H1 (cell line): ENCODE measurements around the gene CAB39L. TPM values are rescaled to one million over a fixed set of nuclear protein-coding genes. Genes with fewer than 3 reads are reported as not detected.

Experiments used
- CTCF ChIA-PET: fragments of 300-600 bp; sonication (Branson Sonifier 250); formaldehyde crosslinking; loops from one replicate; lab custom pipeline; 2021; ENCODE audit not compliant: partially characterized antibody; lab: Charles Lee
- POLR2A ChIA-PET: fragments of 300-600 bp; sonication (Branson Sonifier 250); formaldehyde crosslinking; loops from one replicate; lab custom pipeline; 2021; ENCODE audit warnings: inconsistent platforms; ENCODE audit not compliant: partially characterized antibody; lab: Charles Lee
- DNase-seq, 2 experiments: peaks; one replicate each; pipeline versions ENCODE4 v3.0.0 to v3.0.0-alpha.2; 2010 to 2022; ENCODE audit warnings: low spot score in 2 of 2, low read depth in 1 of 2, mixed read lengths in 1 of 2
- FAIRE-seq: peaks from 2 replicates; lab custom pipeline; 2011; peaks lifted over from hg19 to GRCh38; lab: Jason Lieb, UNC
- H2AFZ ChIP-seq: 2 replicates; pipeline ENCODE4 v1.8.1; 2012; ENCODE audit warnings: low read length, inconsistent platforms
- H2AK5ac ChIP-seq: 2 replicates; pipeline ENCODE4 v1.6.1; 2013; ENCODE audit warnings: low read depth, low read length
- H2BK120ac ChIP-seq: replicated peaks from 2 replicates; pipeline ENCODE3; 2013; ENCODE audit warnings: low read depth, low read length, inconsistent platforms
- H2BK12ac ChIP-seq: 2 replicates; pipeline ENCODE4 v1.6.1; 2013; ENCODE audit warnings: low read depth, low read length
- H2BK15ac ChIP-seq: 2 replicates; pipeline ENCODE4 v1.6.1; 2013; ENCODE audit warnings: low read length
- H2BK20ac ChIP-seq: 2 replicates; pipeline ENCODE4 v1.6.1; 2013; ENCODE audit warnings: low read length
- H2BK5ac ChIP-seq: 2 replicates; pipeline ENCODE4 v1.6.1; 2013; ENCODE audit warnings: low read depth, low read length
- H3K14ac ChIP-seq: 2 replicates; pipeline ENCODE4 v1.6.1; 2013; ENCODE audit warnings: inconsistent platforms; ENCODE audit not compliant: insufficient read length
- H3K18ac ChIP-seq: 2 replicates; pipeline ENCODE4 v1.6.1; 2013; ENCODE audit warnings: low read length; ENCODE audit errors: extremely low read depth
- H3K23ac ChIP-seq: 2 replicates; pipeline ENCODE4 v1.6.1; 2013; ENCODE audit warnings: inconsistent platforms; ENCODE audit not compliant: insufficient read length
- H3K23me2 ChIP-seq: 2 replicates; pipeline ENCODE4 v1.6.1; 2013; ENCODE audit warnings: low read depth, low read length
- H3K27ac ChIP-seq: 2 replicates; pipeline ENCODE4 v1.6.1; 2011; ENCODE audit warnings: low read depth, low read length, inconsistent platforms
- H3K27me3 ChIP-seq, 4 experiments: replicated peaks in 1 of 4; 1 replicate in 1 of 4; 2 replicates in 3 of 4; pipeline versions ENCODE4 v1.6.1 to v1.8.1; 2011 to 2013; ENCODE audit warnings: low read length in 3 of 4, mild to moderate bottlenecking in 3 of 4, inconsistent platforms in 2 of 4, mixed read lengths in 2 of 4, moderate library complexity in 1 of 4; ENCODE audit not compliant: control insufficient read depth in 3 of 4, insufficient read depth in 3 of 4; ENCODE audit errors: extremely low read depth in 1 of 4
- H3K36me3 ChIP-seq, 4 experiments: 2 replicates each; pipeline versions ENCODE4 v1.6.1 to v1.8.1; 2011 to 2013; ENCODE audit warnings: mild to moderate bottlenecking in 4 of 4, low read length in 3 of 4, moderate library complexity in 2 of 4, control low read depth in 1 of 4, inconsistent platforms in 1 of 4; ENCODE audit not compliant: insufficient read depth in 4 of 4, control insufficient read depth in 2 of 4
- H3K4ac ChIP-seq: replicated peaks from 2 replicates; pipeline ENCODE3; 2013; ENCODE audit warnings: low read length, low read depth, mixed read lengths, inconsistent platforms; ENCODE audit not compliant: insufficient read length
- H3K4me1 ChIP-seq, 4 experiments: replicated peaks in 1 of 4; 1 replicate in 1 of 4; 2 replicates in 3 of 4; pipeline versions ENCODE4 v1.6.1 to v1.8.1; 2011 to 2013; ENCODE audit warnings: low read length in 3 of 4, inconsistent platforms in 2 of 4, mixed read lengths in 1 of 4; ENCODE audit not compliant: insufficient read depth in 4 of 4, control insufficient read depth in 3 of 4
- H3K4me2 ChIP-seq, 2 experiments: 2 replicates each; pipeline versions ENCODE4 v1.6.1 to v1.8.1; 2011 to 2013; ENCODE audit warnings: low read depth in 2 of 2, low read length in 2 of 2, control low read depth in 1 of 2, inconsistent platforms in 1 of 2, mild to moderate bottlenecking in 1 of 2; ENCODE audit not compliant: insufficient read depth in 1 of 2
- H3K4me3 ChIP-seq, 4 experiments: fragments of 200-600, 300-600 bp in 1 of 4; sonication (generic), shearing (Covaris generic), sonication (Bioruptor Twin) in 1 of 4; 2 replicates each; pipeline versions ENCODE4 v1.5.1 to v1.8.1; 2011 to 2016; ENCODE audit warnings: low read length in 4 of 4, low read depth in 3 of 4, control low read depth in 2 of 4, inconsistent platforms in 2 of 4, mild to moderate bottlenecking in 2 of 4, mixed read lengths in 1 of 4, moderate library complexity in 1 of 4; ENCODE audit not compliant: insufficient read depth in 2 of 4; ENCODE audit errors: extremely low read depth in 1 of 4
- H3K56ac ChIP-seq: replicated peaks from 2 replicates; pipeline ENCODE3; 2013; ENCODE audit warnings: low read depth, mild to moderate bottlenecking, mixed read lengths, low read length, inconsistent platforms; ENCODE audit not compliant: insufficient read length
- H3K79me1 ChIP-seq: 2 replicates; pipeline ENCODE4 v1.6.1; 2013; ENCODE audit warnings: low read depth, low read length, control low read depth
- H3K79me2 ChIP-seq, 2 experiments: 2 replicates each; pipeline versions ENCODE4 v1.6.1 to v1.8.1; 2012 to 2013; ENCODE audit warnings: low read length in 2 of 2, mild to moderate bottlenecking in 2 of 2, inconsistent platforms in 1 of 2; ENCODE audit not compliant: insufficient read depth in 2 of 2, control insufficient read depth in 1 of 2
- H3K9ac ChIP-seq, 4 experiments: replicated peaks in 1 of 4; 1 replicate in 1 of 4; 2 replicates in 3 of 4; pipeline versions ENCODE4 v1.6.1 to v1.8.1; 2011 to 2013; ENCODE audit warnings: low read depth in 3 of 4, low read length in 3 of 4, control low read depth in 2 of 4, mild to moderate bottlenecking in 2 of 4, moderate library complexity in 2 of 4, inconsistent platforms in 1 of 4; ENCODE audit errors: extremely low read depth in 1 of 4
- H3K9me3 ChIP-seq, 2 experiments: 2 replicates each; pipeline versions ENCODE4 v1.6.1 to v1.8.1; 2012 to 2013; ENCODE audit warnings: mild to moderate bottlenecking in 2 of 2, moderate library complexity in 2 of 2, control low read depth in 1 of 2, inconsistent platforms in 1 of 2, low read depth in 1 of 2, low read length in 1 of 2, mixed read lengths in 1 of 2; ENCODE audit not compliant: insufficient read depth in 2 of 2
- H4K20me1 ChIP-seq, 2 experiments: replicated peaks in 1 of 2; 2 replicates each; pipeline versions ENCODE3 to v1.8.1; 2011 to 2013; ENCODE audit warnings: inconsistent platforms in 2 of 2, low read length in 2 of 2, mild to moderate bottlenecking in 1 of 2; ENCODE audit not compliant: insufficient read depth in 2 of 2, control insufficient read depth in 1 of 2
- H4K5ac ChIP-seq: 2 replicates; pipeline ENCODE4 v1.6.1; 2013; ENCODE audit warnings: low read length, low read depth, mixed read lengths, inconsistent platforms; ENCODE audit not compliant: insufficient read length
- H4K8ac ChIP-seq: 2 replicates; pipeline ENCODE4 v1.8.0; 2013; ENCODE audit warnings: mild to moderate bottlenecking, moderate library complexity, low read length, inconsistent platforms; ENCODE audit not compliant: insufficient read depth; ENCODE audit errors: extremely low read depth
- H4K91ac ChIP-seq: replicated peaks from 2 replicates; pipeline ENCODE3; 2013; ENCODE audit warnings: low read length, mixed read lengths, inconsistent platforms; ENCODE audit not compliant: insufficient read length
- BCL11A ChIP-seq, 2 experiments: IDR thresholded peaks; one replicate each; pipeline ENCODE4 v1.6.1; 2011; ENCODE audit warnings: low read depth in 2 of 2, low read length in 2 of 2, mild to moderate bottlenecking in 2 of 2
- EP300 ChIP-seq, 2 experiments: IDR thresholded peaks; 1 replicate in 1 of 2; 2 replicates in 1 of 2; pipeline ENCODE4 v1.6.1; 2011 to 2012; ENCODE audit warnings: low read depth in 2 of 2, low read length in 2 of 2, mild to moderate bottlenecking in 2 of 2, borderline replicate concordance in 1 of 2, inconsistent platforms in 1 of 2, moderate library complexity in 1 of 2
- EZH2 ChIP-seq: fragments of 200-600 bp; sonication (generic); IDR thresholded peaks from 2 replicates; pipeline ENCODE4 v1.7.1; 2012; ENCODE audit warnings: low read depth, mild to moderate bottlenecking, moderate library complexity, low read length, inconsistent platforms; ENCODE audit not compliant: severe bottlenecking
- HDAC6 ChIP-seq: IDR thresholded peaks from one replicate; pipeline ENCODE4 v1.7.1; 2012; ENCODE audit warnings: low read depth, mild to moderate bottlenecking, inconsistent platforms, low read length, moderate library complexity
- KDM1A ChIP-seq: fragments of 200-600, 300-600 bp; sonication (generic); IDR thresholded peaks from 2 replicates; pipeline ENCODE4 v1.7.1; 2016; ENCODE audit warnings: mild to moderate bottlenecking, low read length, borderline replicate concordance
- POLR2AphosphoS5 ChIP-seq: IDR thresholded peaks from 2 replicates; pipeline ENCODE4 v1.6.1; 2011; ENCODE audit warnings: low read depth, low read length
- RAD21 ChIP-seq, 2 experiments: IDR thresholded peaks in 1 of 2; conservative IDR thresholded peaks in 1 of 2; 2 replicates each; pipeline ENCODE4 v1.6.1; 2011; ENCODE audit warnings: low read depth in 2 of 2, low read length in 2 of 2, improper control_type of control experiment in 1 of 2, inconsistent platforms in 1 of 2, mild to moderate bottlenecking in 1 of 2, moderate library complexity in 1 of 2
- RFX5 ChIP-seq: IDR thresholded peaks from 2 replicates; pipeline ENCODE4 v1.6.1; 2011; ENCODE audit warnings: low read depth, low read length, improper control_type of control experiment, borderline replicate concordance
- SAP30 ChIP-seq: fragments of 300-600 bp; sonication (generic); IDR thresholded peaks from 2 replicates; pipeline ENCODE4 v1.7.1; 2012; ENCODE audit warnings: low read length, moderate library complexity, mild to moderate bottlenecking, inconsistent platforms; ENCODE audit not compliant: insufficient read depth, insufficient replicate concordance
- SP2 ChIP-seq: IDR thresholded peaks from 2 replicates; pipeline ENCODE4 v1.6.1; 2012; ENCODE audit warnings: mild to moderate bottlenecking, low read length, inconsistent platforms
- SRF ChIP-seq: IDR thresholded peaks from 2 replicates; pipeline ENCODE4 v1.6.1; 2011; ENCODE audit warnings: mild to moderate bottlenecking, low read depth, low read length, moderate library complexity
- SUZ12 ChIP-seq: fragments of 200-600 bp; sonication (generic); IDR thresholded peaks from 2 replicates; pipeline ENCODE4 v1.6.1; 2012; ENCODE audit warnings: mild to moderate bottlenecking, inconsistent platforms, low read length, moderate library complexity, mixed read lengths
- WGBS, 2 experiments: shearing (Covaris generic) in 1 of 2; methylation state at CpG; one replicate each; pipeline versions ENCODE4 v1.1.6 to v1.1.7; 2013 to 2015; ENCODE audit warnings: low lambda C conversion rate in 2 of 2, mixed read lengths in 2 of 2, inconsistent platforms in 1 of 2, low coverage in 1 of 2, missing lambda C conversion rate in 1 of 2; ENCODE audit not compliant: insufficient replicate concordance in 2 of 2, insufficient coverage in 1 of 2, insufficient read length in 1 of 2; ENCODE audit errors: extremely low coverage in 1 of 2, missing lambda C conversion rate in 1 of 2; 5-methylcytosine and 5-hydroxymethylcytosine counted together
- polyA plus RNA-seq, 7 experiments: library from polyadenylated mRNA; depleted of rRNA in 3 of 7; stranded (reverse) in 5 of 7; unstranded in 2 of 7; fragments of >200 nt in 5 of 7; fragments of 200-250 nt in 2 of 7; gene quantifications; 1 replicate in 5 of 7; 2 replicates in 1 of 7; 4 replicates in 1 of 7; pipeline versions ENCODE4 v1.2.1 to v1.2.3, GENCODE V29; 2011 to 2013; ENCODE audit warnings: missing spikeins in 2 of 7, mixed read lengths in 2 of 7
- total RNA-seq: library from RNA; stranded (reverse); fragmentation: NEBNext Ultra II Directional; extraction: Animal tissue kit (Norgen Biotek cat#: 25700); gene quantifications from 2 replicates; pipeline ENCODE4 v1.2.1, GENCODE V29; 2021

Gene CAB39L
- total and polyA plus RNA-seq, 2 of the 8 experiments (the other 6 are each of a cell fraction or from before 2014, with no cell fraction given) = 2.5 to 4.8 TPM

GRCh38 chr13:49315756-49316482 is 127.9 kb downstream of the CAB39L start:
- 87% methylated on average over 5 of the region's 5 CpGs; no CpG with 5 or more reads in 1 of the 2 experiments for WGBS, 2 experiments

More at GRCh38 chr13:49315756-49316482, 127.9 kb downstream of the CAB39L start:
- Histone ChIP-seq H3K18ac (no peak overlapping the region), H3K4me1 (no peaks in the 10 kb centered on the region), H2BK15ac (no peak overlapping the region), H3K9me3 (no peaks in the 10 kb centered on the region), H2BK120ac (no peak overlapping the region), H3K27ac (no peak overlapping the region), H4K20me1 (no peaks in the 10 kb centered on the region), H4K91ac (no peak overlapping the region), H3K23ac (no peak overlapping the region), H2BK20ac (no peak overlapping the region), H3K36me3 (no peaks in the 10 kb centered on the region), H2AK5ac (no peak overlapping the region), H2AFZ (no peak overlapping the region), H3K14ac (no peak overlapping the region), H3K79me1 (no peaks in the 10 kb centered on the region), H3K27me3 (no peaks in the 10 kb centered on the region), H3K4me3 (no peak overlapping the region)
- no peak for FAIRE-seq
- CTCF ChIA-PET = interaction anchor here (1.1 to 1.2 kb wide), 2 partner anchors 15 to 25 kb away, joined by 3 read pairs; no protein-coding TSS in a partner anchor
- POLR2A ChIA-PET = no interaction called here
- TF ChIP-seq SAP30 (no peak), RFX5 (no peak), EP300 (IDR thresholded peaks at IDR 0.05; ENCODE audit: borderline replicate concordance in 1 of 2, low read depth in 2 of 2, low read length in 2 of 2) (no peak), RAD21 (IDR thresholded peaks at IDR 0.05 in 1 of 2, conservative IDR thresholded peaks at IDR 0.05 in 1 of 2; ENCODE audit: low read depth in 2 of 2, low read length in 2 of 2) (no peak), EZH2 (no peak), SUZ12 (no peak), HDAC6 (no peak), POLR2AphosphoS5 (no peak), SP2 (no peak), SRF (no peak), BCL11A (IDR thresholded peaks at IDR 0.05; ENCODE audit: low read depth in 2 of 2, low read length in 2 of 2) (no peak), KDM1A (no peak)
- TF ChIP-seq, all 59 proteins: peak for 0
- no peak overlapping the region for H3K4ac ChIP-seq
- DNase-seq = no peak
- H3K4me2 ChIP-seq = no peak overlapping the region
- no peak overlapping the region for H4K5ac ChIP-seq
- no peak overlapping the region for H3K56ac ChIP-seq
- H2BK12ac ChIP-seq = no peak overlapping the region
- H3K9ac ChIP-seq = no peak overlapping the region
- H4K8ac ChIP-seq = no peak overlapping the region
- no peaks in the 10 kb centered on the region for H3K23me2 ChIP-seq
- no peak overlapping the region for H2BK5ac ChIP-seq
- H3K79me2 ChIP-seq = no peaks in the 10 kb centered on the region
